Neutrophil (primary cell): ENCODE measurements around the gene VAV3.

ENCODE experiments used
- H3K27ac ChIP-seq: fragments of 200-600 bp; sonication (generic); 2 replicates; pipeline ENCODE4 v1.5.1; 2016; ENCODE audit warnings: mild to moderate bottlenecking, moderate library complexity
- H3K27me3 ChIP-seq: fragments of 200-600 bp; sonication (generic); 2 replicates; pipeline ENCODE4 v1.6.0; 2016; ENCODE audit warnings: mild to moderate bottlenecking
- H3K36me3 ChIP-seq: fragments of 200-600 bp; sonication (generic); 2 replicates; pipeline ENCODE4 v1.5.1; 2017
- H3K4me1 ChIP-seq, 2 experiments: fragments of 200-600 bp in 1 of 2; sonication (generic) in 1 of 2; 1 replicate in 1 of 2; 2 replicates in 1 of 2; pipeline versions ENCODE4 v1.5.1 to v1.6.1; 2013 to 2016; ENCODE audit warnings: low read depth in 1 of 2, low read length in 1 of 2, mild to moderate bottlenecking in 1 of 2, moderate library complexity in 1 of 2; ENCODE audit not compliant: control insufficient read depth in 1 of 2, insufficient read depth in 1 of 2
- H3K4me3 ChIP-seq, 2 experiments: fragments of 200-600 bp in 1 of 2; sonication (generic) in 1 of 2; 1 replicate in 1 of 2; 2 replicates in 1 of 2; pipeline ENCODE4 v1.5.1; 2013 to 2016; ENCODE audit warnings: low read depth in 1 of 2, low read length in 1 of 2, mild to moderate bottlenecking in 1 of 2, moderate library complexity in 1 of 2
- H3K9me3 ChIP-seq: fragments of 200-600 bp; sonication (generic); 2 replicates; pipeline ENCODE4 v1.5.1; 2016
- TF ChIP-seq, protein P1 (sequence below): fragments of 200-600 bp; sonication (generic); IDR thresholded peaks from 2 replicates; pipeline ENCODE4 v1.5.1; 2016; ENCODE audit warnings: antibody characterized with exemption

Gene VAV3

DNA sequence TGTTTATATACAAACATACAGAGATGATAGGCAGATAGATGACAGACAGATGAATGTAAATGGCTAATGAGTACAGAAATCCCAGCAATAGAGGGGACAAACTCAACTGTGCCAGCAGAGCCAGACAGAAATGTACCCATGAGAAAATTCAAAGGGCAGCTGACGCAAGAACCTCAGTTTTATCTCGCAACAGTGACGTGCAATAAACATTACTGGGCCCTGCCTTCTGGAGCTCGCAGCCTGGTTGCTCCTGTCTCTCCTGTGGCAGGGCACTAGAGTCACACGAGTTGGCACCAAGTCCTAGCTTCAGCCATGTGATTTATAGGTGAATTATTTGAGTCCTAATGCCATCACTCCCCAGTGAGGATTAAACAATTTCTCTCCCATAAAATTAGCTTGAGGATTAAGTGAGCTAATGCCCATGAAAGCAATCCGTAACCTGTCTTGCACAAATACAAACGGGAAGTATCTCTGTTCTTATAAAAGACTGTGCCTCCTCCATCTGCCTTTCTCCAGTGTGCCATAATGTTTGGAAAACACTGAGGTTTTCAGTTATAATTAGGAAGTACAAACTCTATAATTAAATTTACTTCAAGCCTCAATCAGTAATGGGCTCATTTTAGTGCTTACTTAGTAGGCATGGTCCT lies 50.7 kb downstream of the VAV3 start:
- Histone ChIP-seq H3K4me1 (peaks cover 43 to 67% of the 10 kb centered on the region in 2 experiments), H3K27me3 (no peaks in the 10 kb centered on the region), H3K4me3 (peak overlapping the region; percentile 10 to 28), H3K27ac (peak overlapping the region; percentile 86), H3K9me3 (no peaks in the 10 kb centered on the region), H3K36me3 (no peaks in the 10 kb centered on the region)
- TF ChIP-seq, protein P1, sequence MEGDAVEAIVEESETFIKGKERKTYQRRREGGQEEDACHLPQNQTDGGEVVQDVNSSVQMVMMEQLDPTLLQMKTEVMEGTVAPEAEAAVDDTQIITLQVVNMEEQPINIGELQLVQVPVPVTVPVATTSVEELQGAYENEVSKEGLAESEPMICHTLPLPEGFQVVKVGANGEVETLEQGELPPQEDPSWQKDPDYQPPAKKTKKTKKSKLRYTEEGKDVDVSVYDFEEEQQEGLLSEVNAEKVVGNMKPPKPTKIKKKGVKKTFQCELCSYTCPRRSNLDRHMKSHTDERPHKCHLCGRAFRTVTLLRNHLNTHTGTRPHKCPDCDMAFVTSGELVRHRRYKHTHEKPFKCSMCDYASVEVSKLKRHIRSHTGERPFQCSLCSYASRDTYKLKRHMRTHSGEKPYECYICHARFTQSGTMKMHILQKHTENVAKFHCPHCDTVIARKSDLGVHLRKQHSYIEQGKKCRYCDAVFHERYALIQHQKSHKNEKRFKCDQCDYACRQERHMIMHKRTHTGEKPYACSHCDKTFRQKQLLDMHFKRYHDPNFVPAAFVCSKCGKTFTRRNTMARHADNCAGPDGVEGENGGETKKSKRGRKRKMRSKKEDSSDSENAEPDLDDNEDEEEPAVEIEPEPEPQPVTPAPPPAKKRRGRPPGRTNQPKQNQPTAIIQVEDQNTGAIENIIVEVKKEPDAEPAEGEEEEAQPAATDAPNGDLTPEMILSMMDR = no peak

GRCh38 chr1:107912656-107913055 lies 52.3 kb downstream of the VAV3 start:
- peak overlapping the region; percentile 86 for H3K27ac ChIP-seq
- no peaks in the 10 kb centered on the region for H3K36me3 ChIP-seq
- no peak overlapping the region for H3K4me3 ChIP-seq
- no peaks in the 10 kb centered on the region for H3K9me3 ChIP-seq
- no peaks in the 10 kb centered on the region for H3K27me3 ChIP-seq
- TF ChIP-seq, protein P1 = no peak
- H3K4me1 ChIP-seq = peaks cover 46 to 66% of the 10 kb centered on the region in 2 experiments

DNA sequence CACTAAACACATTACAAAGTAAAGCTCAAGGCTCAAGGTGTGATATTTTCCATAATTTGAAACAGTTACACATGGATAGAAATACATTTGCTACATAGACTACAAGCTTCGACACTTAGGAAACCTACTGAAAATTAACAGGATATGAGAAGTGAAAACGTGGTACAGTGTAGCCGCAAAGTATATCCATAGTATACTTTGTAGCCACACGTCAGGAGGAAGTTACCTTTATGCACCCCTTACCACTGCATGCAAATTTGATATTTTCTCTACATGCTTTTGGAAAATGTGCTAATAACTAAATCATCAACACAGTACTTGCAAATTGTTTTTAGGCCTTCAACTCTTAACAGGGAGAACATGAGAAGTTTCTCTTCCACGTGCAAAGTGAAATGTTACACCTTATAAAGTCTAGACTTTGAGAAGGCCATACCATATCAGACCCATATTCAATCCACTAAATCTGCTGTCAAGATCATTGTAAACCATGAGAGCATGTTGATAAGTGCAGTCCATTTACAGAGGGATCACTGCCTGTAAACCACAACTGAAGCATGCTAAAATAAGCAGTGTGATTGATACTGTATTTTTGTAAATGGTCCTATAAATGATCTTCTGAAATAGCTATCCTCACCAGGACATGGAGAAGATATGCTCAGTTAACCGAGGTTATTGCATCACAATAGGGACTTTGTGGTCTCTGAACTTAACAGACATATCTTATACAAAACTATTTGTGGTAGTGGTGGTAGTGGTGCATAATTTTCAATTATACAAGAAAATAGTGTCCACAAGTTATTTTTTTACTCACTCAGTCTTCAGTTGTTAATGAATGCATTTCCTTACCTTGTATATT lies 64.7 kb downstream of the VAV3 start:
- Histone ChIP-seq H3K36me3 (no peaks in the 10 kb centered on the region), H3K4me3 (no peak overlapping the region), H3K4me1 (peaks cover 39 to 51% of the 10 kb centered on the region in 2 experiments), H3K27me3 (no peaks in the 10 kb centered on the region), H3K27ac (peak overlapping the region; percentile 37), H3K9me3 (no peaks in the 10 kb centered on the region)
- TF ChIP-seq, protein P1 = no peak

DNA sequence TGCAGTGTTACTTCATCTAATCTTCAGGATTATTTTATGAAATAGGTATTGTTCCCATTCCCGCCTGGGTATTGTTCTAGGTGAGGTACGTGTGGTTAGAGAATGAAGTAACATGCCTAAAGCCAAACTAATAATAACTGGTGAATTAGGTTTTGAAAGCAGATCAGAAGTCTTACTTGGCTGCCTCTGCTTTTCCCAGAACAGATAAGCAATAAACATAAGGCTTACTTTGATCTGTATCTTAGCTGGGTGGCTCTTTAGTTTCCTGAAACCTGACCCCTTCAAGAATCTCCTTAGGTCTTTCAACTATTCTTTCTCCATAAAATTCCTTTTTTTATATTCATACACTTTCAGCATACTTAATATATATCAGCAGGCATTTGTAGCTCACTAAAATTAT lies 65.3 kb downstream of the VAV3 start:
- Histone ChIP-seq H3K9me3 (no peaks in the 10 kb centered on the region), H3K36me3 (no peaks in the 10 kb centered on the region), H3K27me3 (no peaks in the 10 kb centered on the region), H3K27ac (peak overlapping the region; percentile 37), H3K4me3 (no peak overlapping the region), H3K4me1 (peaks cover 44 to 56% of the 10 kb centered on the region in 2 experiments)
- TF ChIP-seq, protein P1 = no peak

DNA sequence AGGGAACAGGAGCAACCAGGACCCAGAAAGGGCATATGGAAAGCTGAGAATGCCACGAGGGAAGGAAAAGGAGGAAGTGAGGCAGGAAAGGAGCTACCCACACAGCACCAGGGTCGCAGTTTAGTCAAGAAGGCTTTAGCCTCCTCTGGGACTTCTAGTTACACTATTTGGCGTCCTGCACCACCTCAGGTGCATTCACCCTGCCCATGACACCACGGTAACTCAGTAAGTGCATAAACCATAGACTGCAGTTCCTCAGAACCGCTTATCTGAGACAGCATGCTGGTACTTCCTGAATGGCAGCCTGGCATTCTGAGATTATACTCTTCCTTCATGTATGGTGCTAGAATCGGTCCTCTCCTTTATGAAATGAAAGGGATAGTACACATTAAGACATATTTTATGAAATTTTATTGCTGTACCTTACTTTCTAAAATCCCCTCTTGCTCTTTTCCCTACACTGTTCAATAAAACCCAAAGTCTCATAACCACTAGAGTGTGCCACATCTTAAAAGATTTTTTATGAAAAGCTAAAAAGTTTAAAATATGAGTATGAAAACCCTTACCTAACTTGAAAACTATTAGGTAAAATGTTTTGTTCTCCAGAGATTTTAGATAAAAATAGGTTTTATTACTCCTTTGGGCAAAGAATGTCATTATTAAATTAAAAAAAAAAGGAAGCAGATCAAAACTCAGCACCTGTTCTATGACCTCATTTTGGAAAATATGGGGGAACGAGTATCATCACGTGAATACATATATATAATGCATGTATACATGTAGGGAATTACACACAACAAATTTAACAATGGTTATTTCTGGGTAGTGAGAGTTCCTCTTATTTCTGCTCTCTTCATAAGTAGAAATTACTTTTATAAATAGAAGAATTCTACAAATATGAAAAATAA lies 67.3 kb downstream of the VAV3 start:
- no peaks in the 10 kb centered on the region for H3K27me3 ChIP-seq
- H3K4me1 ChIP-seq = peaks cover 44 to 52% of the 10 kb centered on the region in 2 experiments
- no peaks in the 10 kb centered on the region for H3K36me3 ChIP-seq
- TF ChIP-seq, protein P1 = no peak
- peak overlapping the region; percentile 1 to 39 for H3K4me3 ChIP-seq
- peak overlapping the region; percentile 64 for H3K27ac ChIP-seq
- no peaks in the 10 kb centered on the region for H3K9me3 ChIP-seq
